Ectodermal cell (in vitro differentiated cells): ENCODE data around the gene ABI3BP.

Experiments used
- H3K27ac ChIP-seq: 2 replicates; pipeline ENCODE4 v1.7.0; 2013; ENCODE audit warnings: mild to moderate bottlenecking, low read depth, low read length; ENCODE audit not compliant: insufficient read depth, poor library complexity, severe bottlenecking
- H3K27me3 ChIP-seq: 2 replicates; pipeline ENCODE4 v1.7.0; 2013; ENCODE audit warnings: mild to moderate bottlenecking, low read length; ENCODE audit not compliant: insufficient read depth, control insufficient read depth, poor library complexity, severe bottlenecking
- H3K36me3 ChIP-seq: one replicate; pipeline ENCODE4 v1.7.0; 2013; ENCODE audit warnings: low read length; ENCODE audit not compliant: control insufficient read depth, insufficient read depth
- H3K4me1 ChIP-seq: one replicate; pipeline ENCODE4 v1.7.0; 2013; ENCODE audit warnings: low read length; ENCODE audit not compliant: control insufficient read depth, insufficient read depth
- H3K4me3 ChIP-seq: 2 replicates; pipeline ENCODE4 v1.7.0; 2013; ENCODE audit warnings: low read depth, low read length, control low read depth; ENCODE audit not compliant: insufficient read depth
- H3K9me3 ChIP-seq: 2 replicates; pipeline ENCODE4 v1.7.0; 2013; ENCODE audit warnings: mild to moderate bottlenecking, low read length, moderate library complexity; ENCODE audit not compliant: control insufficient read depth
- WGBS, 2 experiments: methylation state at CpG; one replicate each; pipeline ENCODE4 v1.1.7; 2013; ENCODE audit warnings: missing lambda C conversion rate in 2 of 2; 5-methylcytosine and 5-hydroxymethylcytosine counted together

The ABI3BP gene

DNA sequence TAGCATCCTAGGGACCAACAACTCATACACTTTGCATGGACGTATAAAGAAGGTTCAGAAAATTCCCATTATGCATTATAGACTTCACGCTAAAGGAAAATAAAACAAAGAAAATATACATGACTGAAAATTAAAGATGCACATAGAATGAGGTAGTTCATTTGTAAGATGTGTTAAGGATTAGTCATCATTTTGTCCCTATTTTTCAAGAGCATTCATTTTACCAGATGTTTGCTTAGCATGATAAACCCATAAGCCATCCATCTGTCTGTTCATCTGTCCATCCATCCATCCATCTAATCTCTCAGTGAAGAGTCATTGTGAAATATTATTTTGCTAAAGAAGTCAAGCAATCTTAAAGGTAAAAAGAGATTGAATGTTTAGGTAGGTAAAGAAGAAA is 203.6 kb downstream of the ABI3BP start:
- Histone ChIP-seq H3K27ac (no peak overlapping the region), H3K4me1 (no peaks in the 10 kb centered on the region), H3K27me3 (no peaks in the 10 kb centered on the region), H3K36me3 (no peaks in the 10 kb centered on the region), H3K9me3 (no peaks in the 10 kb centered on the region), H3K4me3 (no peak overlapping the region)
- 80 to 97% methylated on average over 1 to 2 of the region's 2 CpGs for WGBS, 2 experiments

DNA sequence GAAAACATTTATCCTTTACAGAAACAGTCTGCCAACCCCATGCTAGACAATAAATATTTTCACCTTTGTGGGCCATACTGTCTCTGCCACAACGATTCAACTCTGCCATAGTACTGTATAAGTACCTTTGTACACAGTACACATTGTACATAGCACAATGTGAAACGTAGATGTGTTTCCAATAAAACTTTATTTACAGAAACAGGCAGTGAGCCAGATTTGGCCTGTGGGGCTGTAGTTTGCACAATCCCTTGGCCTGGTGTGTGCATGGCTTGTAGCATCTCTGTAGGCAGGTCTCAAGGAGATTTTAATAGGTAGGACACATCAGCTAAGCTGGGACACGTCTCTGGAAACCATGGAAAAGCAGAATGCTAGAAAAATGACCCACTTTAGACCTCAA is 209.6 kb downstream of the ABI3BP start:
- Histone ChIP-seq H3K27me3 (no peaks in the 10 kb centered on the region), H3K9me3 (no peaks in the 10 kb centered on the region), H3K36me3 (no peaks in the 10 kb centered on the region), H3K4me3 (no peak overlapping the region), H3K4me1 (no peaks in the 10 kb centered on the region), H3K27ac (no peak overlapping the region)
- 89% methylated on average over 3 of the region's 3 CpGs for WGBS, 2 experiments

DNA sequence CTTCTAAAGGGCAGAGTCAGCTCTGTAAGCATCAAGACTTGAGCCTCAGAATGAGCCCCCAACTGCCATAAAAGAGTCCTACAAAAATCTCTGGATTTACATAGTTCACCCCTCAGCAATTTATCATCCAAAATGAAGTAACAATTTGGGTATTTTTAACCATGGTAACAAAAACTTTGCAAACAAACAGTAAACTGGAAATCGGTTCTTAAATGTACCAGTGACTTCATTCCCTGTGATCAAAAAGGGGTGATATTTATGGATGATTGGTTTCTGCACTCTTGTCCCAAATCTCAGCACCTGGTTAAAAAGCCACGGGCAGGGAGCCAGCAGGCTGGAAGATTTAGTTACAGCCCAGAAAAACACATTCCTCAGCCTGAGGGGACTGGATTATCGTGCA is 210.3 kb downstream of the ABI3BP start:
- Histone ChIP-seq H3K9me3 (no peaks in the 10 kb centered on the region), H3K36me3 (no peaks in the 10 kb centered on the region), H3K4me3 (no peak overlapping the region), H3K27ac (no peak overlapping the region), H3K4me1 (no peaks in the 10 kb centered on the region), H3K27me3 (no peaks in the 10 kb centered on the region)
- WGBS, 2 experiments, result 85 to 97% methylated on average over 3 of the region's 3 CpGs

DNA sequence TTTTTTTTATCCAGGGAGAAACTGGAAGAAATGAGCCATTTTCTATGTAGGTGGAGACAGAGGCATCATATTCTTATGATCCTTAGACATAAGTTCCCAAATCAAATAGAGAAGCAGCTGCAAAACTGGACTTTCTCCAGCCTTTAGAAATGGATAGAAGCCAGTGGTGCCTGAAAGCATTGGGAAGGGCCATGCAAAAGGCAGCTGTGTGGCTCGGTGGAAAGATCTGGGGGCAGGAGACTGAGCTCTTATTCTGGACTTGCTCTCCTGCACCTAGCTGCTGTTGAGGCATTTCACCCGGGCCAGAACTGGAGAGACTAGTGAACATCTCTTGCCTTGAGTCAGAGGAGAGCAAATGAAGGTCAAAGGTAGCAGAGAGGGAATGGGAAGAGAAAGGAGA is 210.9 kb downstream of the ABI3BP start:
- Histone ChIP-seq H3K4me1 (no peaks in the 10 kb centered on the region), H3K9me3 (no peaks in the 10 kb centered on the region), H3K4me3 (no peak overlapping the region), H3K36me3 (no peaks in the 10 kb centered on the region), H3K27ac (no peak overlapping the region), H3K27me3 (no peaks in the 10 kb centered on the region)
- 70 to 71% methylated on average over 2 of the region's 2 CpGs for WGBS, 2 experiments

DNA sequence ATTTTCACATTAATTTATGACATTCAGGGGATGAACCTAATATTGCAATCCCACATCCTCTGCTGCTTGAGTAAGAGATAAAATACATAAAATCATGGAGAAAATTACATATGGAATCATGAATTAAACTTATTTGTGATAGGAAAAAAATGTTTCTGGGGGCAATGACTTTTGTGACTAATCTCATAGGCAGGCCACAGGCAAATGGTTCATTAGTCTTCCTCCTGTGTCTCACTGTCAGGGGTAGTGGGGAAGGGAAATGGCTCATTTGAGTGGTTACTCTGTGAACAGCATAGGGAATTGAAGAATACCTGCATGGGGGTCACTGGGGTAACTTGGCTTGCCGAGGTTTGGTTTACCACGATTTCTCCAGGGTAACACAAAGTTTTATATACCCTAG is 211.9 kb downstream of the ABI3BP start:
- Histone ChIP-seq H3K27me3 (no peaks in the 10 kb centered on the region), H3K36me3 (no peaks in the 10 kb centered on the region), H3K4me1 (no peaks in the 10 kb centered on the region), H3K9me3 (no peaks in the 10 kb centered on the region), H3K4me3 (no peak overlapping the region), H3K27ac (no peak overlapping the region)
- 92 to 98% methylated on average over 2 of the region's 2 CpGs for WGBS, 2 experiments

DNA sequence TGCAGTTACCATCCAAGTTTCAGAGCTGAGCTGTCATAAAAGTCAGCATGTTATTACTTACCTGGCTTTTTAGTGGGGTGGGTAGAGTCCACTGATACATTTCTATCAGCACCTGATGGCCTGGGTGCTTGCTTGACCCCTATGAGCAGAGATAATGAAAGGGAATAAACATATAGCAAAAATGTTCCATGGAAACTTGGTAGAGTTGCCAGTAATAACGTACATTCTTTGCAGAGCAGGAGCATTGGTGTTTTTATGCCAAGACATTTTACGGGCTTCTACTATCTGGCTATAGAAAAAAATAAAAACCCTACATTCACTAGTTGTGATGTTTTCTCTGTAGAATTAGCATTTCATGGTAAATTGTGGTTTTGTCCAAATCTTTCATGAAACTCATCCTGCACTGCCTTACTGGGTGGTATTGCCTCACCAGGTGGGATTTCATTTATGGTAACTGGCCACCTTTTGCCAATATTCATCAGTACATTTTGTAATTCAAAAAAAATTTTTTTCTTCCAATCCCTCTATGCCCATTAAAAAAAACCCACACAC is 213.1 kb downstream of the ABI3BP start:
- H3K9me3 ChIP-seq, result no peaks in the 10 kb centered on the region
- H3K27me3 ChIP-seq, result no peaks in the 10 kb centered on the region
- H3K4me3 ChIP-seq, result no peak overlapping the region
- H3K36me3 ChIP-seq, result no peaks in the 10 kb centered on the region
- WGBS, 2 experiments, result 94 to 100% methylated on average over 1 of the region's 2 CpGs
- H3K27ac ChIP-seq, result no peak overlapping the region
- no peaks in the 10 kb centered on the region for H3K4me1 ChIP-seq

DNA sequence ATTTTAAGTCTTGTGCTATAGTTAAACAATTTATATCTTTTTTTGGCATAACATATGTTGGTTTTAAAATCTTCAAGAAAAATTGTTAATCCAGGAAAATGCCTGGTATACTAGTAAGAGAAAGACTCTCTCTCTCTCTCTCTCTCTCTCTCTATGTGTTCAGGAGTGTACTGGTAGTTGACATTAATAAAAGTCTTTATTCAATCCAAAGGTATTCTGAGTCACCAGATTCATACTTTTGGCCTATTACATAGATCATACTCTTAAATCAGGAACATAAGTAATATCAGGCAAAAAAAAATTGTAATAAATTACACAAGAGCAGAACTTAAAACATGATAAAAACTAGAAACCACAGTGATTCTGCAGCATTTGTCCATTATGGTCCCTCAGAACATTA is 213.7 kb downstream of the ABI3BP start:
- no peaks in the 10 kb centered on the region for H3K36me3 ChIP-seq

DNA sequence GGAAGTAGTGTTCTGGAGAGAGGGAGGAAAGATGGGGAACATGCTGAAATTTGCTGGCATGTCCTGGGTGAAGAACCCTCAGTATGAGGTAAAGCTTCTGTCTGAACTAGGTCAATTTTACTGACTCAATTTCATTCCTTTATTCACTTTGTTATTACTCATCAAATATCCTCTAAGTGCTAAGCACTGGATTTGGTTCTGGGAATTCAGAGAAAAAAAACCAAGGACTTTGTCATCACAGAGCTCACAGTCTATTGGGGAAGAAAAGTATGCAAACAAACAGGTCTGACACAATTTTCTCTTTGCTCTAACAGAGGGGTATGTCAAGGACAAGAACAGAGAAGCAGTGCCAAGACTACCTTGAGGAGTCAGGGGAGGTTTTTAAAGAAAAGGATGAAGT is 215.9 kb downstream of the ABI3BP start:
- H3K27me3 ChIP-seq, result no peaks in the 10 kb centered on the region
- no peak overlapping the region for H3K27ac ChIP-seq
- no peak overlapping the region for H3K4me3 ChIP-seq
- H3K9me3 ChIP-seq, result no peaks in the 10 kb centered on the region
- H3K4me1 ChIP-seq, result no peaks in the 10 kb centered on the region
- H3K36me3 ChIP-seq, result no peaks in the 10 kb centered on the region

More for the DNA sequence above, 213.7 kb downstream of the ABI3BP start:
- H3K27ac ChIP-seq, result no peak overlapping the region
- H3K4me1 ChIP-seq, result no peaks in the 10 kb centered on the region
- no peaks in the 10 kb centered on the region for H3K9me3 ChIP-seq
- no peak overlapping the region for H3K4me3 ChIP-seq
- H3K27me3 ChIP-seq, result no peaks in the 10 kb centered on the region

DNA sequence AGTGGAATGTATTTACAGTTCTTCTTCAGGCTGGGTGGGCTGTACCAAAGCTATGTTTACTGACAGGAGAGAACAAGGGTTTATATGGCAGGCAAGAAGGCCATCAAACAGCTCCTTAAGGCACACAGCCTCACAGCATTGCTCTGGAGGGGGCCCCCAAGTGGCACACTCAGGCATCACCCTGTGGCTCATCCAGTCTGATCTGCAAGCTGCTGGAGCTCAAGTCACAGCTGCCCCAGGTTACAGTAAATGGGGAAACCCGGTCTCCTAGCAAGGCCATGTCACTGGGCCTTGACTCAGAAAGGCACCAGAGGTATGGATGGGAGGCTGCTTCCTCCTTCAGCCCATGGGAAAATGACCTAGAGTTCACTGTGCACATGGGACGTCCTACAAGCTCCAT is 216.5 kb downstream of the ABI3BP start:
- Histone ChIP-seq H3K9me3 (no peaks in the 10 kb centered on the region), H3K4me1 (no peaks in the 10 kb centered on the region), H3K36me3 (no peaks in the 10 kb centered on the region), H3K27me3 (no peaks in the 10 kb centered on the region), H3K4me3 (no peak overlapping the region), H3K27ac (no peak overlapping the region)
- 86 to 89% methylated on average over 2 of the region's 2 CpGs for WGBS, 2 experiments

DNA sequence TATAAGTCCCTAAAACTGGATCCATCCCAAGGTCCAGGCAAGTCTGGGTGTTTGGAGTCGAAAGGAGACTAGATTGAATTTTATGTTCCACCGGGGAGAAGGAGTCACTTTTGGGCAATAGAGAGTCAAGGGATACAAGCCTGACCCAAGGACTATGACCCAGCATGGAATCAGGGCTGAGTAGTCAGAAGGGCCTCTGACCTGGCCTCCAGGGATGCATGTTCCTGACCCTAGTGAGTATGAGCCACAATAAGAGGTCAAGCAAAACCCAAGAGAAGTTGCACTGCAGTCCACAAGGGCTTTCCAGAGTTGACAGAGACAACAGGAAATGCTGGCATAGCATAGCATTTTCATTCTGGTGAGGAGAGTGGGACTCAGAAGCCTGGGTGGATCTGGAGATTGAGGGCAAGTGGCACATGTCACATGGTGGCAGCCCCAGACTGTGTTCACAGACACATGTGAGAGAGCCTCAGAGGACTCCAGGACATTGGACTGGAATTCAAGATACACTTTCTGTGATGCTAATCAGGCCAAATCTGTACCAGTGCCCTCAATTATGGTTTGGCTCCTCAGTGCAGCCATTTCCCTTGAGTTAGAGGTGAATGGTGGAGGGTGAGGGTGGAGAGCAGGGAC is 217.0 kb downstream of the ABI3BP start:
- WGBS, 2 experiments, result 92 to 93% methylated on average over 2 of the region's 2 CpGs
- Histone ChIP-seq H3K4me3 (no peak overlapping the region), H3K36me3 (no peaks in the 10 kb centered on the region), H3K4me1 (no peaks in the 10 kb centered on the region), H3K27me3 (no peaks in the 10 kb centered on the region), H3K27ac (no peak overlapping the region), H3K9me3 (no peaks in the 10 kb centered on the region)

DNA sequence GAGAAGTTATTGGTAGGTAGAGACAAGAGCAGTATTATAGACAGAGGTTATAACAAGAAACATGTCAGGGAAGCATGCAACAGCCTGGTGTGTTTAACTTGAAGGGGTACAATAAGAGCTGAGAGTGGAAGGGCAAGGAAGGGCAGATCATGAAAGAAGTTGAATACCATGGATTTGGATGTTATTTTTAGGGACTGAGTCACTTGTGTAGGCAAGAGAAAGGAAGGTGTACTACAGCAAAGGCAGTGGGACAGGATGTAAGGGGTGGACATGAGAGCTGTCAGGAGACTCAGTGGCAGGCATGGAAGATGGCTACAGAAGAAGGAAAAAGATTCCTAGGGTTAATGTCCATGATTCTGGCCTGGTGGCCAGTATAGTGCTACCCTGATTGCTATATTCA is 217.6 kb downstream of the ABI3BP start:
- Histone ChIP-seq H3K36me3 (no peaks in the 10 kb centered on the region), H3K4me3 (no peak overlapping the region), H3K27me3 (no peaks in the 10 kb centered on the region), H3K9me3 (no peaks in the 10 kb centered on the region), H3K4me1 (no peaks in the 10 kb centered on the region), H3K27ac (no peak overlapping the region)
